Subcutaneous adipose tissue (tissue), 4 donors: Measurements from ENCODE around the gene PTPN14. TPM values are rescaled to one million over a fixed set of nuclear protein-coding genes. Genes with fewer than 3 reads are reported as not detected.

Source experiments
- total RNA-seq, 4 donors: library from RNA; depleted of rRNA; stranded (reverse); fragments of >200 nt; gene quantifications; one replicate each; pipeline ENCODE4 v1.1.0, GENCODE V29; 2016
- TF ChIP-seq, protein P1 (sequence below): fragments of 450-650 bp; IDR thresholded peaks from one replicate; pipeline ENCODE4 v1.5.1; 2016; ENCODE audit warnings: low read depth, mild to moderate bottlenecking, control low read depth, antibody characterized with exemption, moderate library complexity

PTPN14 gene
- total RNA-seq, 4 donors from 2014 or later = 13.1 to 39.2 (median 30.0) TPM

DNA sequence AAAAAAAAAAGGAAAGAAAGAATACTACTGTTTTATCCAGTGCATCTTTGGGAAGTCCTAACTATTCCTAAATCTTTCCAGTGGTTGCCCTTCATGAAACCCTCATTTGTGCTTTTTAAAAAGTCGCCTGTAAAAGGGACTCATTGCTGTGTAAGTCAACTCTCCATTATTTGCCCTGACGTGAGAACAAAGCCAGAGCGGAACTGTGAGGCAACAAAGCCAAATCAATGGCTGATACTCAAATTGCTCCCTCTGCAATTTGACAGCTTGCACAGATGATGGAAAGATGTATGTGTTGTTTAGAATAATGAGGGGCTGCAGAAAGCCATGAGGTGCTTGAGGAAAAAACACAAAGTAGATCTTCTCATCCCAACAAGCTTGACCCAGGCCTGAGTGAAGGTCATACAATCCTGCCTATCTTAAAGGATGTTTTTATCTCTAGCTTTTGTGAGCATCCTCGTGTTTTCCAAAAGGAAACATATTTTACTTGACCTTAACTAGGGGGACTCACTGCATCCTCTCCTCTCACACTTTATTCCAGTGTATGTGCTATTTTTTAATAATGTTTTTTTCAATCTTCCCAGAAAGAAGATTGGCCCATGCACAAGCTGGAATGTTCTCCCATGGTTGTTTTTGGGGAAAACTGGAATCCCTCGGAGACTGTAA is 237.1 kb downstream of the PTPN14 start:
- TF ChIP-seq, protein P1, sequence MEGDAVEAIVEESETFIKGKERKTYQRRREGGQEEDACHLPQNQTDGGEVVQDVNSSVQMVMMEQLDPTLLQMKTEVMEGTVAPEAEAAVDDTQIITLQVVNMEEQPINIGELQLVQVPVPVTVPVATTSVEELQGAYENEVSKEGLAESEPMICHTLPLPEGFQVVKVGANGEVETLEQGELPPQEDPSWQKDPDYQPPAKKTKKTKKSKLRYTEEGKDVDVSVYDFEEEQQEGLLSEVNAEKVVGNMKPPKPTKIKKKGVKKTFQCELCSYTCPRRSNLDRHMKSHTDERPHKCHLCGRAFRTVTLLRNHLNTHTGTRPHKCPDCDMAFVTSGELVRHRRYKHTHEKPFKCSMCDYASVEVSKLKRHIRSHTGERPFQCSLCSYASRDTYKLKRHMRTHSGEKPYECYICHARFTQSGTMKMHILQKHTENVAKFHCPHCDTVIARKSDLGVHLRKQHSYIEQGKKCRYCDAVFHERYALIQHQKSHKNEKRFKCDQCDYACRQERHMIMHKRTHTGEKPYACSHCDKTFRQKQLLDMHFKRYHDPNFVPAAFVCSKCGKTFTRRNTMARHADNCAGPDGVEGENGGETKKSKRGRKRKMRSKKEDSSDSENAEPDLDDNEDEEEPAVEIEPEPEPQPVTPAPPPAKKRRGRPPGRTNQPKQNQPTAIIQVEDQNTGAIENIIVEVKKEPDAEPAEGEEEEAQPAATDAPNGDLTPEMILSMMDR = no peak

DNA sequence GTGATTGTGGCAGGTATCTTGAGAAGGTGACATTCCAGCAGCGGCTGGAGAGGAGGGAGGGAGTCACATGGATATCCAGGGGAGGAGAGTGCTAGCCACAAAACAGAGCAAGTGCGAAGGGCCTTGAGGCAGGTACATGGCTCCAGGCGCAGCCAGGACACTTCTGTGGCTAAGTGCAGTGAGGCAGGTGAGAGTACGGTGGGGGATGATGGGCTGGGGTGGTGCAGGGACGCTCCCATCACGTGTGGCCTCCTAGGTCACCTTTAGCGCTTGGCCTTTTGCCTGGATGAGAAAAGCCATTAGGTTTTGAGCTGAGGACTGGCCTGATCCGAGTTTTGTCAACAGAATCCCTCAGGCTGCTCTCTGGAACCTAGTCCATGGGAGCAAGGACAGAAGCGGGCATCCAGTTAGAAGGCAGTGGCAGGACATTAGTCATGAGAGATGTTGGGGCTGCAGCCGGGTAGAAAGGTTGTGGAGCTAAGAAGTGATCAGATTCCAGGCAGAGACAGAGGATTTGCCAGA is 238.8 kb downstream of the PTPN14 start:
- TF ChIP-seq, protein P1 = no peak

DNA sequence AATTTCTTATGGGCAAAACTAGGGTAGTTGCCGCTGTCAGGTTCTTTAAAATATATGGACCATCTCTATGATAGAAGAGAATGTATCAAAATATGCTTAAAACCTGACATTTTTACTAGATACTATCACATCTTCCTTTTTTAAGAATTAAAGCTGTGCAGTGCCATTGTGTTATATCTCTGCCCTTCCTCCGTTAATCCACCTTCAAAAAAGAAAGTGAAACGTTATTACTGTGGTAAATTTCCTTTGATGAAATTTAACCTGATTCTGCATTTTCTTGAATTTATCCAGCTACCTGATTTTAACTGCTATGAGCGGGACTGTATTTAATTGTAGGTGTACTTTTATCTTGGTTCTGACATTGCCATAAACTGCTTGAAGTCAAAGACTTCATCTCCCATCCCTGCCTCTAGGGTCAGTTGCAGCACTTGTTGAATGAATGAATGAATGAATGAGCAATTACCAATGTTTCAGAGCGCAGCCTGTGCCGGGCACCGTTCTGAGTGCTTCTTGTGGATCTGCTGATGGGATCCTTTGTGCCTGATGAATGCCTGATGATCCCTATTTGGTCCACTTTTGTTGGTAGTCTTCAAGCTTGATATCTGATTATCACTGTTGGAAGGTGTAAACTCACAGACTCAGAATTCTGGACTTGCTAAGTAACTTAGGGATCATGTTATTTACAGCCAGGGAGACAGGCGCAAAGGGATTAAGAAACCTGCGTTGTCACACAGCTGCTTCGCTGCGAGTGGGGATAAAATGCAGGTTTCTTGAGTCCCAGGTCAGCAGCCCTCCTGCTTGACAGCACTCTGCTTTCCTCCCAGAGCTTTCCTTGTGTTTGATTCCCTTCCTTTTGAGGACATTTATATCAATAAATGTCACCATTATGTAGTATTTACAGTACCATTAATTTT is 240.4 kb downstream of the PTPN14 start:
- TF ChIP-seq, protein P1 = no peak

DNA sequence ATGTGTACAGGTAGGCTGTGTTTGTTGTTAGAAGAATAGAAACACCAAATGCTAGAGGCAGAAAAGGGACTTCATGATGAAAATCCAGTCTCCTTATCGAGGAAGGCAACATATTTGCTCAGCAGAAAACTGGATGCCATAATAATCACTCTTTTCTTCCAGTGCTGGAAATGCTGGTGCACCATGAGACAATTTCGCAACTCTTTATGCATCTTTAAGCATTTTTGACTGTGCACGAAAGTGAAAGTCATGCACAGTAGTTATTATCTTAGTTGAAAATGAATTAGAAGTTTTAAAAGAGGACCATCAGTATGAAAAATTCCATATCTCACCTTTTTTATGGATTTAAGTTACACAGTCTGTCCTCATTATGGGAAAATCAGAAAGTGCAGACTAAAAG is 241.4 kb downstream of the PTPN14 start:
- TF ChIP-seq, protein P1 = no peak

DNA sequence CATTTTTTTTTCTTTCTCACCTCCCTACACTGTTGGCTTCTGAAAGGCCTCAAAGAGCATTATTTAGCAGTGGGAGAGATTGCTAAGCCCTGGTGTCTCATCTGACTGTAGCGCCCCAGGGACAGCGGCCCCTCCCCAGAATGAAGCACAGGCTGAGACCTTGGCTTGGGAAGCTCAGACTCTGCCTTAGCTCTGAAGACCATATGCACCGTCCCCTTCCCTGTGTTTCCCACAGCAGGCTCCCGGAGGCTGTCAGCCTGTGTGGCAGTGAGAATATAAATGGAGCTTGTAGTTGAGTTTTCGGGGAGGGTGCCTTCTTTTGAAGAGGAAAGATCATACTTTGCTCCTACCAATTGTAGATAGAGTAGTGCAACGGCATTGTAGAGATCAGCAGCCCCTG is 245.1 kb downstream of the PTPN14 start:
- TF ChIP-seq, protein P1 = no peak

DNA sequence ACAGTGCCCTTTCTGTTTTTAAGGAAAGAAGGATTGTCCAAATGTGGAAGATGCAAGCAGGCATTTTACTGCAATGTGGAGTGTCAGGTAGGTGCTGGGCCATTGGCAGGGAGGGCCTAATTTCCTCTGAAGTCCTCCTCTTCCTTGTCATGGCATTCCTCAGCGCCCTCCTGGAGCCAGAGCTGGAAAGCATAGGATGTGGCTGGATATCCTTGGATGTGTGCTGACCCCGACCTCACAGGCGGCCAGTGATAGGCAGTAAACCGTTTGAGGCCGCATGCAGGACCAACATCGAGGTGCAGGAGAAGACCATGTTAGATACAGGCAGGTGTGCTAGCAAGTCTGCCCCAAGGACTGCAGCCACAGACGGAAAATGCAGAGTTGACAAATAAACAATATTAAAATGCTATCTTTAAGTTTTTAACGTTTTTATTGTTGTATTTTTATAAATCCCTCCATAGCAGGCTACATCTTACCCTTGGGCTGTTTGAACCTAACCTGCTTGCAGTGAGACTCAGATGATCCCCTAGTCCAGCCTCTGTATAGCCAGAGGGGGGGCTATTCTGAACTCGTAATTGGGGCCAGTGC is 246.1 kb downstream of the PTPN14 start:
- TF ChIP-seq, protein P1 = no peak
